GM06990 (cell line): ENCODE measurements around the gene OR4F15.
"Not testable (repeated sequence)": the region's sequence is repeated elsewhere in the genome, so short reads cannot be mapped to it uniquely, and the experiment has no call there.

Source experiments
- DNase-seq: peaks from one replicate; pipeline ENCODE4 v3.0.0-alpha.2; 2011; ENCODE audit not compliant: insufficient read length; ENCODE audit errors: extremely low read depth
- H3K27me3 ChIP-seq: replicated peaks from 2 replicates; pipeline ENCODE4 v1.6.0; 2011; ENCODE audit warnings: low read length; ENCODE audit not compliant: control insufficient read depth, insufficient read depth
- H3K36me3 ChIP-seq: 2 replicates; pipeline ENCODE4 v1.5.1; 2011; ENCODE audit warnings: low read length; ENCODE audit not compliant: control insufficient read depth, insufficient read depth
- H3K4me3 ChIP-seq: replicated peaks from 2 replicates; pipeline ENCODE4 v1.5.1; 2011; ENCODE audit warnings: low read depth, mild to moderate bottlenecking, control low read depth, low read length
- TF ChIP-seq, protein P1 (sequence below): IDR thresholded peaks from 2 replicates; pipeline ENCODE4 v1.5.1; 2011; ENCODE audit warnings: low read length, control low read depth, mild to moderate bottlenecking, inconsistent platforms; ENCODE audit not compliant: insufficient read depth, poor library complexity, severe bottlenecking

The OR4F15 gene

DNA sequence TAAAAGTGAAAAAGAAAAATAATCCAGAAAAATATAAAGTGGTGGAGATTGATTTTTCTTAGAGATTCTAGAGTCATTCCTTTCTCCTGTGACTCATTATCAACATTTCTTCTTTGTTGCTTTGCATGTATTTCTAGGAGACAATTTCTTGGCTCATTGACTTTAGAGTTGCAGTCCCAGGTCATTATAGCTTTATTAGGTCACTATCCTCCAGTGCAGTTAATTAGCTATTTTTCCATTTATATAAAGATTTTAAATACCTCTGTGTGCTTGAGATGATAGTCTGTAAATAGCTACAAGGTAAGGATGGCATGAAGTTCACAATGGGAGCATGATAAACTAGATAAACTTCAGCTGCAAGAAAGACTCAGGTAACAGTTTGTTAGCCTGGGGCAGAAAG is at the start of gene OR4F15:
Gene OR4F15, plus strand, starts transcription at position 301 of the 400 bp plus-strand sequence. CDS start 5,985 bp downstream, outside the sequence.
- TF ChIP-seq, protein P1, sequence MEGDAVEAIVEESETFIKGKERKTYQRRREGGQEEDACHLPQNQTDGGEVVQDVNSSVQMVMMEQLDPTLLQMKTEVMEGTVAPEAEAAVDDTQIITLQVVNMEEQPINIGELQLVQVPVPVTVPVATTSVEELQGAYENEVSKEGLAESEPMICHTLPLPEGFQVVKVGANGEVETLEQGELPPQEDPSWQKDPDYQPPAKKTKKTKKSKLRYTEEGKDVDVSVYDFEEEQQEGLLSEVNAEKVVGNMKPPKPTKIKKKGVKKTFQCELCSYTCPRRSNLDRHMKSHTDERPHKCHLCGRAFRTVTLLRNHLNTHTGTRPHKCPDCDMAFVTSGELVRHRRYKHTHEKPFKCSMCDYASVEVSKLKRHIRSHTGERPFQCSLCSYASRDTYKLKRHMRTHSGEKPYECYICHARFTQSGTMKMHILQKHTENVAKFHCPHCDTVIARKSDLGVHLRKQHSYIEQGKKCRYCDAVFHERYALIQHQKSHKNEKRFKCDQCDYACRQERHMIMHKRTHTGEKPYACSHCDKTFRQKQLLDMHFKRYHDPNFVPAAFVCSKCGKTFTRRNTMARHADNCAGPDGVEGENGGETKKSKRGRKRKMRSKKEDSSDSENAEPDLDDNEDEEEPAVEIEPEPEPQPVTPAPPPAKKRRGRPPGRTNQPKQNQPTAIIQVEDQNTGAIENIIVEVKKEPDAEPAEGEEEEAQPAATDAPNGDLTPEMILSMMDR, result no peak
- Histone ChIP-seq H3K36me3 (no peaks in the 10 kb centered on the region), H3K27me3 (no peaks in the 10 kb centered on the region), H3K4me3 (no peak within 1 kb of the TSS)
- DNase-seq, result no peak

DNA sequence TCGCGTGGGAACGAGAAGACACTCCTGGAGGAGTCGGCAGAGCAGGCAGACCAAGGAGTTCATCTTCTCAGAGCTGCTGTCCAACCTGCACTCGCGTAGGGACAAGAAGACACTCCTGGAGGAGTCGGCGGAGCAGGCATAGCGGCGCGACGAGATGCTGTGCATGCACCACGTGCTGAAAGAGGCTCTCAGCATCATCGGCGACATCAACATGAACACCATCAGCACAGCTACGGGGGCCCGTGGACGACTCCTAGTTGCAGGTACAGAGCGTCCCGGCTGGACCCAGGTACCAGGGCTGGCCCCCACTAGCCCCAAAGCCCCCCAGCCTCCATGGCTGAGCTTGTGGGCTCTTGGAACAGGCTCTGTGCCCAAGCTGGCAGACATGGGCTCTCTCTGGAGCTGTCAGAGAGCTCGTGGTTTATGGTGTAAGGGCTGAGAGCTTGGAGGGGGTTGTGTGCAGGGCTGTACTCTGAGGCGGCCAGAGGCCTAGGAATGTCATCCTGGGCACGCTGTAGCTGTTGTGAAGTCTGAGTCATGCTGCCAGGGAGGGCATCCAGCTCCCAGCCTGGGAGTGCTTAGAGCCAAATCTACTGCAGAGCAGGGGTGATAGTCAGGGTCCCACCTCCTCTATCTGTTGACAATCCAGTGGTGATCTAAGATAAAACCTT is 47.2 kb upstream of the OR4F15 start:
- not testable (repeated sequence) for H3K4me3 ChIP-seq, H3K27me3 ChIP-seq, H3K36me3 ChIP-seq, DNase-seq

- DNase-seq, H3K36me3 ChIP-seq, H3K4me3 ChIP-seq, H3K27me3 ChIP-seq: not testable (repeated sequence)
These were observed 46.7 kb upstream of the OR4F15 start for GRCh38 chr15:101765340-101765671.

DNA sequence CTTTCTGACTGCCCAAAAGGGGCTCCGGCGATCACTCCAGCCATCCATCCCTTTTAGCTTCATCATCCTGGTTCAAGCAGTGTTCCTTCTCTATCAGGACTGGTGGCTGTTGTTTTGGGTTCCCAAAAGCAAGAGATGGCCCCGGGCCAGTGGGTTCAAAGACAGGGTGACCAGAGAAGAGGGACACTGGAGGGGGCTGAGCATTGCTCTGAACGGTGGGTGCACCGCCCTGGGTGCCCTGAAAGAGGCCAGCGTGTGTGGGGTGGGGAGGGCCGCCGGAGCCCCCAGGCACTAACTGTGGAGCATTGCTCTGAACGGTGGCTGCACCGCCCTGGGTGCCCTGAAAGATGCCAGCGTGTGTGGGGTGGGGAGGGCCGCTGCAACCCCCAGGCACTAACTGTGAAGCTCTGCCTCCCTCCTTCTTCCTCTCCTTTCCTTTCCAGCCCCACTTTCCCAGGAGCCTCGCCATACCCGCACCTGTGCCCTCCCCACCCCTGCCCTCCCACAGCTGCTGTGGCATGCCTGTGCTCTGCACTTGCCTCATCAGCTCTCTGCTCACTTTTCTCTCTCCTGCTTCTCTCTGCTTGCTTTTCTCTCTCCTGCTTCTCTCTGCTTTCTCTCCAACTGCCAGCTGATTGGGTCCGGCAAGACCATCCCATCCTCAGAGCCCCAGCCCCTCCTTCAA is 46.1 kb upstream of the OR4F15 start:
- Histone ChIP-seq H3K36me3 (no peaks in the 10 kb centered on the region), H3K4me3 (no peak overlapping the region), H3K27me3 (no peaks in the 10 kb centered on the region)
- TF ChIP-seq, protein P1, result no peak
- no peak for DNase-seq

GRCh38 chr15:101767083-101767640 is 44.8 kb upstream of the OR4F15 start:
- not testable (repeated sequence) for H3K4me3 ChIP-seq, H3K27me3 ChIP-seq, H3K36me3 ChIP-seq
- peak; percentile 30 for DNase-seq

DNA sequence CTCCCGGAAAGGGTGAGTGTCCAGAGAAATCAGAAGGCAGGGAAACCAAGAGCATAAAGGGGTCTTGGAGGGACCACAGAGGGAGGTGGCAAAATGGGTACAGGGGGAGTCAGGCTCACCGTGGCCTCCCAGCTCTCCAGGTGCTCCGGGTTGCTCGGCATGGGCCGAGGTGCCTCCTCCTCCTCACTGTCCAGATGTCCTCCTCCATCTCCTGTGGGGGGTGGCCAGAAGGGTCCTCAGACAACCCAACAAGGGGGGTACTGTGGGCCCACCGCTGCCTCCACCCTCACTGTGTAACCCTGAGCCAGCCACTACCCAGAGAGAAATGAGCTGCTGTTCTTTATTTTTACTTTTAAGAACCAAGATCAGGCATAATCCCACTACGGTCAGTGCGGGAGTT is 39.1 kb upstream of the OR4F15 start:
- DNase-seq, result no peak
- Histone ChIP-seq H3K4me3 (no peak overlapping the region), H3K36me3 (no peaks in the 10 kb centered on the region), H3K27me3 (peaks cover 1% of the 10 kb centered on the region)
- TF ChIP-seq, protein P1, result no peak

GRCh38 chr15:101773496-101774100 is 38.4 kb upstream of the OR4F15 start:
- no peak overlapping the region for H3K4me3 ChIP-seq
- no peaks in the 10 kb centered on the region for H3K36me3 ChIP-seq
- H3K27me3 ChIP-seq, result peaks cover 1% of the 10 kb centered on the region
- TF ChIP-seq, protein P1, result peak; percentile 51
- no peak for DNase-seq
